Trophoblast cell (in vitro differentiated cells and primary cell): ENCODE measurements around the gene FRMD4A.

Experiments used
- DNase-seq, 2 donors: peaks; one replicate each; pipeline ENCODE4 v3.0.0-alpha.2; 2016
- H2AFZ ChIP-seq: 2 replicates; pipeline ENCODE4 v1.6.1; 2013; ENCODE audit warnings: low read length, moderate library complexity, mild to moderate bottlenecking; ENCODE audit not compliant: insufficient read depth, poor library complexity
- H2AK5ac ChIP-seq: 2 replicates; pipeline ENCODE4 v1.6.1; 2013; ENCODE audit warnings: mild to moderate bottlenecking, low read length
- H2BK120ac ChIP-seq: 2 replicates; pipeline ENCODE4 v1.6.1; 2013; ENCODE audit warnings: low read length, mild to moderate bottlenecking, moderate library complexity; ENCODE audit not compliant: insufficient read depth, poor library complexity
- H2BK12ac ChIP-seq: 2 replicates; pipeline ENCODE4 v1.6.1; 2013; ENCODE audit warnings: mild to moderate bottlenecking, low read length, moderate library complexity
- H2BK5ac ChIP-seq: 2 replicates; pipeline ENCODE4 v1.6.1; 2013; ENCODE audit warnings: low read length, low read depth, moderate library complexity, mild to moderate bottlenecking; ENCODE audit not compliant: poor library complexity
- H3K14ac ChIP-seq: 2 replicates; pipeline ENCODE4 v1.6.1; 2013; ENCODE audit warnings: mild to moderate bottlenecking, low read length
- H3K18ac ChIP-seq: 2 replicates; pipeline ENCODE4 v1.6.1; 2013; ENCODE audit warnings: mild to moderate bottlenecking, low read length
- H3K23ac ChIP-seq: 2 replicates; pipeline ENCODE4 v1.6.1; 2013; ENCODE audit warnings: low read length
- H3K27ac ChIP-seq: 2 replicates; pipeline ENCODE4 v1.5.1; 2013; ENCODE audit warnings: low read depth, mild to moderate bottlenecking, inconsistent platforms, low read length, moderate library complexity
- H3K27me3 ChIP-seq: 2 replicates; pipeline ENCODE4 v1.6.1; 2013; ENCODE audit warnings: inconsistent platforms, mild to moderate bottlenecking, low read length, moderate library complexity; ENCODE audit not compliant: insufficient read depth
- H3K36me3 ChIP-seq, 2 experiments: 1 replicate in 1 of 2; 2 replicates in 1 of 2; pipeline ENCODE4 v1.6.1; 2013; ENCODE audit warnings: low read length in 2 of 2, mild to moderate bottlenecking in 2 of 2, moderate library complexity in 1 of 2; ENCODE audit not compliant: insufficient read depth in 2 of 2, control insufficient read depth in 1 of 2
- H3K4ac ChIP-seq: 2 replicates; pipeline ENCODE4 v1.6.1; 2013; ENCODE audit warnings: low read depth, mild to moderate bottlenecking, low read length, moderate library complexity
- H3K4me1 ChIP-seq, 2 experiments: 1 replicate in 1 of 2; 2 replicates in 1 of 2; pipeline ENCODE4 v1.6.1; 2013; ENCODE audit warnings: low read length in 2 of 2, mild to moderate bottlenecking in 2 of 2, moderate library complexity in 1 of 2; ENCODE audit not compliant: insufficient read depth in 2 of 2, control insufficient read depth in 1 of 2
- H3K4me2 ChIP-seq: 2 replicates; pipeline ENCODE4 v1.6.1; 2013; ENCODE audit warnings: inconsistent platforms, mild to moderate bottlenecking, low read length, moderate library complexity
- H3K4me3 ChIP-seq: 2 replicates; pipeline ENCODE4 v1.5.1; 2013; ENCODE audit warnings: mild to moderate bottlenecking, low read depth, low read length, inconsistent platforms
- H3K79me1 ChIP-seq: one replicate; pipeline ENCODE4 v1.6.1; 2013; ENCODE audit warnings: low read length
- H3K79me2 ChIP-seq: 2 replicates; pipeline ENCODE4 v1.6.1; 2013; ENCODE audit warnings: low read length, mild to moderate bottlenecking; ENCODE audit not compliant: control insufficient read depth, insufficient read depth, poor library complexity
- H3K9ac ChIP-seq: 2 replicates; pipeline ENCODE4 v1.6.1; 2013; ENCODE audit warnings: mild to moderate bottlenecking, low read length
- H3K9me3 ChIP-seq: 2 replicates; pipeline ENCODE4 v1.6.1; 2013; ENCODE audit warnings: low read depth, mild to moderate bottlenecking, control low read depth, inconsistent platforms, low read length; ENCODE audit not compliant: insufficient read depth
- H4K12ac ChIP-seq: 2 replicates; pipeline ENCODE4 v1.6.1; 2013; ENCODE audit warnings: low read depth, mild to moderate bottlenecking, low read length, moderate library complexity
- H4K8ac ChIP-seq: 2 replicates; pipeline ENCODE4 v1.6.1; 2013; ENCODE audit warnings: low read depth, mild to moderate bottlenecking, low read length, moderate library complexity
- H4K91ac ChIP-seq: one replicate; pipeline ENCODE4 v1.6.1; 2013; ENCODE audit warnings: low read depth, mild to moderate bottlenecking, low read length, moderate library complexity
- WGBS: extraction: QIAGEN DNeasy Blood & Tissue Kit; methylation state at CpG from one replicate; pipeline ENCODE4 v1.1.7; 2013; ENCODE audit warnings: missing lambda C conversion rate; ENCODE audit not compliant: insufficient read length, insufficient coverage; ENCODE audit errors: extremely low coverage; 5-methylcytosine and 5-hydroxymethylcytosine counted together

The FRMD4A gene

DNA sequence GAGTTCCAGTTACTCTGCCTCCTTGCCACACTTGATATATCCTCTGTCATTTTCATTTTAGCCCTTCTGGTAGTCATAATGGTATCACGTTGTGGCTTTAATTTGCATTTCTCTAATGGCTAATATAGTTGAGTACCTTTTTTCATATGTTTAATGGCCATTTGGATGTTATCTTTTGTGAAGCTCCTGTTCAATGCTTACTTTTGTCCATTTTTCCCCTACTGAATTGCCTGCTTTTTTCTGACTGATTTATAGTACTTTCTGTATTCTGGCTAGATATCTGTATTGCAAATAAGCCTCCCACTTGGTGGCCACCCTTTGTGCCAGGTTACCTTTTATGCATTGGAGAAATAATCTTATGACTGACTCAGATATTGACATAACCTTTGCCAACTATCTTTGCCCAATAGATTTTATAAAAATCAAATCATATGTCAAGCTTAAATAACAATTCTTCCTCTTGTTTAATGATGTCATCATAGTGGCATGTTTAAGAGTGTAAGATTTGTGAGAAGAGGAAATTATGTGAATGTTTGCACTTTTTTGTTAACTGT, 693.3 kb downstream of the FRMD4A start:
- Histone ChIP-seq H3K36me3 (peaks cover 3 to 11% of the 10 kb centered on the region in 2 experiments), H4K91ac (no peak overlapping the region), H3K23ac (no peak overlapping the region), H3K4me2 (no peak overlapping the region), H2AK5ac (no peak overlapping the region), H3K4me3 (no peak overlapping the region), H3K9me3 (no peaks in the 10 kb centered on the region), H4K12ac (no peak overlapping the region), H3K79me2 (no peaks in the 10 kb centered on the region), H3K18ac (no peak overlapping the region), H3K9ac (no peak overlapping the region), H2BK12ac (no peak overlapping the region), H3K27ac (no peak overlapping the region), H2BK120ac (no peak overlapping the region), H3K4me1 (no peaks in the 10 kb centered on the region), H2AFZ (no peak overlapping the region), H3K27me3 (no peaks in the 10 kb centered on the region), H3K4ac (no peak overlapping the region), H3K14ac (no peak overlapping the region), H3K79me1 (no peaks in the 10 kb centered on the region), H4K8ac (no peak overlapping the region), H2BK5ac (no peak overlapping the region)
- no peak for DNase-seq
- WGBS = no CpG with 5 or more reads among the region's 1 CpG

DNA sequence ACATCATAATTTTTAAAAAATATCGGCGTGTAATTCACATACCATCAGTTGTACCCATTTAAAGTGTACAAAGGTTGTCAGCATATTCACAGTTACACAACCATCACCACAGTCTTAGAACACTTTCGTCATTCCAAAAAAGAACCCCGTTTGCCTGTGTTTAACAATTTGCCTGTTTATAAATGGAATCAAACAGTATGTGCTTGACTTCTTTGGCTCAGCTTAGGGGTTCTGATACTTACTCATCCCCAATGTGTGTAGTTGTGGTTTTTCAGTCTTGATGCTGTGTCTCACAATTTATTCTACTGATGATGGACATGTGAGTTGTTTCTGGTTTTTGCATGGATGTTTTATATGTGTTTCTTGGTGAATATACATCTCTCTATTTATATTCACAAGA, 693.9 kb downstream of the FRMD4A start:
- no peak overlapping the region for H2BK120ac ChIP-seq
- H3K79me1 ChIP-seq = no peaks in the 10 kb centered on the region
- H3K23ac ChIP-seq = no peak overlapping the region
- no peak overlapping the region for H2AFZ ChIP-seq
- H2AK5ac ChIP-seq = no peak overlapping the region
- H3K9me3 ChIP-seq = no peaks in the 10 kb centered on the region
- no peaks in the 10 kb centered on the region for H3K79me2 ChIP-seq
- peaks cover 3 to 11% of the 10 kb centered on the region in 2 experiments for H3K36me3 ChIP-seq
- no peak overlapping the region for H3K14ac ChIP-seq
- H3K4me2 ChIP-seq = no peak overlapping the region
- no peak overlapping the region for H3K27ac ChIP-seq
- no peaks in the 10 kb centered on the region for H3K27me3 ChIP-seq
- no CpG with 5 or more reads among the region's 4 CpGs for WGBS
- no peak overlapping the region for H2BK5ac ChIP-seq
- DNase-seq = no peak
- H3K4me3 ChIP-seq = no peak overlapping the region
- no peak overlapping the region for H4K8ac ChIP-seq
- no peak overlapping the region for H3K9ac ChIP-seq
- no peak overlapping the region for H4K91ac ChIP-seq
- H3K4ac ChIP-seq = no peak overlapping the region
- no peak overlapping the region for H3K18ac ChIP-seq
- H4K12ac ChIP-seq = no peak overlapping the region
- H3K4me1 ChIP-seq = no peaks in the 10 kb centered on the region
- H2BK12ac ChIP-seq = no peak overlapping the region

DNA sequence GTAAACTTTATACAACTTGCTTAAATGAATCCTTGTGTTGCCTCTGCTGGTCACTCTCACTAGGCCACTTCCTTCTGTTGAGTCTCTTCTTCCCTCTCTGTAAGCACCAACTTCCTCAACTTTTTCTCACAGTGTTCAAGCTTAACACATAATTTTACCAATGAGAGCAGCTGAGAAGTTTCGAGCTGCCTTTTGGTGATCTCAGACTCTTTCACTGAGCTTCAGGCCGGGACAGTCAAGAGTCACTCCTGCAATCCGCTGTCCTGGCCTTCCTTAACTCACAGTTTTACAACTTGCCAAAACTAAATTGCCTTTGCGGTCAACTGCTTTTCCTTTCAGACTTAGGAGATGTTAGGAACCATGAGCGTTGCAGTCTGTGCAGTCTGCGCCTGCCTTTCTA, 696.5 kb downstream of the FRMD4A start:
- Histone ChIP-seq H2BK5ac (no peak overlapping the region), H4K12ac (no peak overlapping the region), H3K18ac (no peak overlapping the region), H4K91ac (no peak overlapping the region), H3K14ac (no peak overlapping the region), H3K36me3 (peaks cover 5 to 9% of the 10 kb centered on the region in 2 experiments), H3K9ac (no peak overlapping the region), H3K27ac (no peak overlapping the region), H3K4me3 (no peak overlapping the region), H2AFZ (no peak overlapping the region), H3K79me1 (no peaks in the 10 kb centered on the region), H3K4ac (no peak overlapping the region), H2BK12ac (no peak overlapping the region), H2AK5ac (no peak overlapping the region), H2BK120ac (no peak overlapping the region), H4K8ac (no peak overlapping the region), H3K23ac (no peak overlapping the region), H3K79me2 (no peaks in the 10 kb centered on the region), H3K4me1 (no peaks in the 10 kb centered on the region), H3K4me2 (no peak overlapping the region), H3K9me3 (no peaks in the 10 kb centered on the region), H3K27me3 (no peaks in the 10 kb centered on the region)
- peak in 1 of 2 donors; percentile 21 for DNase-seq
- WGBS = no CpG with 5 or more reads among the region's 6 CpGs

DNA sequence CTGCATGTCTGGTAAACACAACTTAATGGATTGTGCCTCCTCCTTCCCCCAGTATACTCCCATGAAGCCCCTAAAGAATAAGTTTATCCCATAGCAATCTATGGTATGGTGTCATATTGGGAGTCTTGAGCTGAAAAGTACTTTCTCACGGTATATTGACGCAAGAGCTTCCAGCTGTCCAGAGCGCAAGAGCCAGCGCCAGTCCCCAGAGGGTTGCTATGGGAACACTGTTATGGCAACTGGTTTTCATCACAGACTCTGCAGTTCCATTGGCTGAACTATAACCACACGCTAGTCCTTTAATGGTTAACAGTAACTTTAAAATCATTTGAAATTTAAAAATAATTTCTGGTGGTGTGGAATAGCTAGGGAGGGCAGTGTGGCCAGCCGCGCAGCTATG, 697.0 kb downstream of the FRMD4A start:
- no peak overlapping the region for H2AK5ac ChIP-seq
- no peak overlapping the region for H3K14ac ChIP-seq
- no peaks in the 10 kb centered on the region for H3K4me1 ChIP-seq
- no peaks in the 10 kb centered on the region for H3K79me2 ChIP-seq
- H2AFZ ChIP-seq = no peak overlapping the region
- H3K9me3 ChIP-seq = no peaks in the 10 kb centered on the region
- no peak overlapping the region for H3K4me3 ChIP-seq
- H2BK120ac ChIP-seq = no peak overlapping the region
- H4K8ac ChIP-seq = no peak overlapping the region
- H3K18ac ChIP-seq = no peak overlapping the region
- H2BK5ac ChIP-seq = no peak overlapping the region
- no peak overlapping the region for H3K4ac ChIP-seq
- H3K79me1 ChIP-seq = no peaks in the 10 kb centered on the region
- no peak overlapping the region for H3K9ac ChIP-seq
- H4K91ac ChIP-seq = no peak overlapping the region
- peaks cover 5 to 9% of the 10 kb centered on the region in 2 experiments for H3K36me3 ChIP-seq
- DNase-seq = peak; percentile 57 to 81
- WGBS = no CpG with 5 or more reads among the region's 7 CpGs
- no peaks in the 10 kb centered on the region for H3K27me3 ChIP-seq
- no peak overlapping the region for H3K27ac ChIP-seq
- no peak overlapping the region for H2BK12ac ChIP-seq
- H3K23ac ChIP-seq = no peak overlapping the region
- no peak overlapping the region for H3K4me2 ChIP-seq
- H4K12ac ChIP-seq = no peak overlapping the region
